HEK293 (cell line): ENCODE data around the gene ASCC3.

Experiments
- CTCF ChIA-PET: fragments of 350-600 bp; formaldehyde crosslinking; extraction: SDS; loops from one replicate; lab custom pipeline; 2021; ENCODE audit warnings: antibody characterized with exemption; lab: Yijun Ruan, JAX
- POLR2A ChIA-PET: fragments of 300-600 bp; formaldehyde crosslinking; extraction: SDS; loops from one replicate; lab custom pipeline; 2020; ENCODE audit warnings: antibody characterized with exemption, inconsistent platforms; lab: Yijun Ruan, JAX
- H3K27ac ChIP-seq: fragments of 200-500 bp; sonication (Bioruptor generic); 2 replicates; pipeline ENCODE4 v1.5.1; 2014; ENCODE audit warnings: low read depth, low read length, control low read depth, inconsistent platforms; ENCODE audit errors: extremely low read depth
- H3K36me3 ChIP-seq, 2 experiments: fragments of 200-500 bp in 1 of 2; sonication (Bioruptor generic) in 1 of 2; 1 replicate in 1 of 2; 2 replicates in 1 of 2; pipeline ENCODE4 v1.5.1; 2014 to 2017; ENCODE audit warnings: inconsistent platforms in 2 of 2, low read length in 2 of 2; ENCODE audit not compliant: control insufficient read depth in 2 of 2, insufficient read depth in 1 of 2
- H3K4me1 ChIP-seq: fragments of 200-500 bp; sonication (Bioruptor generic); 2 replicates; pipeline ENCODE4 v1.5.1; 2014; ENCODE audit warnings: mild to moderate bottlenecking, low read length, inconsistent platforms; ENCODE audit not compliant: control insufficient read depth, insufficient read depth
- H3K4me3 ChIP-seq: 2 replicates; pipeline ENCODE4 v1.5.1; 2011; ENCODE audit warnings: low read depth, mild to moderate bottlenecking, control low read depth, low read length, moderate library complexity
- H3K9me3 ChIP-seq: fragments of 200-500 bp; sonication (Bioruptor generic); 2 replicates; pipeline ENCODE4 v1.5.1; 2014; ENCODE audit warnings: low read depth, low read length, inconsistent platforms; ENCODE audit not compliant: control insufficient read depth, insufficient read depth
- GLI2 ChIP-seq: fragments of 450-650 bp; formaldehyde crosslinking; IDR thresholded peaks from 2 replicates; pipeline ENCODE4; 2017; ENCODE audit warnings: missing biosample characterization, missing genetic modification characterization, low read depth, borderline replicate concordance
- KLF9 ChIP-seq: fragments of 450-650 bp; formaldehyde crosslinking; IDR thresholded peaks from 2 replicates; pipeline ENCODE4 v1.5.1; 2016; ENCODE audit warnings: missing biosample characterization, missing genetic modification characterization, low read depth
- MYNN ChIP-seq: fragments of 450-650 bp; formaldehyde crosslinking; IDR thresholded peaks from 2 replicates; pipeline ENCODE4 v1.5.1; 2016; ENCODE audit warnings: missing biosample characterization, missing genetic modification characterization, borderline replicate concordance
- SCRT2 ChIP-seq: fragments of 450-650 bp; formaldehyde crosslinking; IDR thresholded peaks from 2 replicates; pipeline ENCODE4 v1.5.1; 2016; ENCODE audit warnings: missing biosample characterization, missing genetic modification characterization
- ZNF138 ChIP-seq: fragments of 450-650 bp; formaldehyde crosslinking; IDR thresholded peaks from 2 replicates; pipeline ENCODE4 v1.5.1; 2016; ENCODE audit warnings: missing biosample characterization, missing genetic modification characterization, borderline replicate concordance
- ZNF140 ChIP-seq: fragments of 450-650 bp; formaldehyde crosslinking; IDR thresholded peaks from 2 replicates; pipeline ENCODE4 v1.5.1; 2016; ENCODE audit warnings: missing biosample characterization, missing genetic modification characterization
- ZNF16 ChIP-seq: fragments of 450-650 bp; formaldehyde crosslinking; IDR thresholded peaks from 2 replicates; pipeline ENCODE4 v1.5.1; 2016; ENCODE audit warnings: low read depth, missing biosample characterization, missing genetic modification characterization
- ZNF174 ChIP-seq: fragments of 450-650 bp; formaldehyde crosslinking; IDR thresholded peaks from 2 replicates; pipeline ENCODE4 v1.5.0; 2017; ENCODE audit warnings: missing biosample characterization, mild to moderate bottlenecking, missing genetic modification characterization
- ZNF221 ChIP-seq: fragments of 450-650 bp; formaldehyde crosslinking; IDR thresholded peaks from 2 replicates; pipeline ENCODE4 v1.5.1; 2017; ENCODE audit warnings: missing biosample characterization, missing genetic modification characterization, borderline replicate concordance
- ZNF391 ChIP-seq: fragments of 450-650 bp; formaldehyde crosslinking; IDR thresholded peaks from 2 replicates; pipeline ENCODE4 v1.5.1; 2016; ENCODE audit warnings: low read depth, missing biosample characterization, missing genetic modification characterization, borderline replicate concordance
- ZNF473 ChIP-seq: fragments of 450-650 bp; formaldehyde crosslinking; IDR thresholded peaks from 2 replicates; pipeline ENCODE4 v1.5.1; 2017; ENCODE audit warnings: missing biosample characterization, missing genetic modification characterization
- ZNF529 ChIP-seq: fragments of 450-650 bp; formaldehyde crosslinking; IDR thresholded peaks from 2 replicates; pipeline ENCODE4 v1.5.1; 2017; ENCODE audit warnings: missing genetic modification characterization, missing biosample characterization; ENCODE audit not compliant: insufficient replicate concordance
- ZNF571 ChIP-seq: fragments of 450-650 bp; formaldehyde crosslinking; IDR thresholded peaks from 2 replicates; pipeline ENCODE4 v1.5.0; 2017; ENCODE audit warnings: missing biosample characterization, missing genetic modification characterization
- ZNF610 ChIP-seq: fragments of 450-650 bp; formaldehyde crosslinking; IDR thresholded peaks from 2 replicates; pipeline ENCODE4 v1.5.1; 2016; ENCODE audit warnings: missing biosample characterization, missing genetic modification characterization, borderline replicate concordance
- ZNF658 ChIP-seq: fragments of 450-650 bp; formaldehyde crosslinking; IDR thresholded peaks from 2 replicates; pipeline ENCODE4; 2016; ENCODE audit warnings: missing biosample characterization, missing genetic modification characterization
- ZNF670 ChIP-seq: fragments of 450-650 bp; formaldehyde crosslinking; IDR thresholded peaks from 2 replicates; pipeline ENCODE4 v1.5.1; 2016; ENCODE audit warnings: missing biosample characterization, missing genetic modification characterization, low read depth
- ZNF76 ChIP-seq: fragments of 450-650 bp; formaldehyde crosslinking; IDR thresholded peaks from 2 replicates; pipeline ENCODE4; 2016; ENCODE audit warnings: low read depth, missing biosample characterization, missing genetic modification characterization, borderline replicate concordance
- ZNF792 ChIP-seq: fragments of 450-650 bp; formaldehyde crosslinking; IDR thresholded peaks from 2 replicates; pipeline ENCODE4 v1.5.1; 2016; ENCODE audit warnings: missing biosample characterization, missing genetic modification characterization
- ZNF830 ChIP-seq: fragments of 450-650 bp; IDR thresholded peaks from 2 replicates; pipeline ENCODE4 v1.5.0; 2018; ENCODE audit warnings: missing biosample characterization, missing genetic modification characterization, low read depth, mild to moderate bottlenecking, moderate library complexity
- TF ChIP-seq, protein P1 (sequence below): fragments of 450-650 bp; IDR thresholded peaks from 2 replicates; pipeline ENCODE4 v1.5.1; 2018; ENCODE audit warnings: missing biosample characterization, missing genetic modification characterization
- TF ChIP-seq, protein P2 (sequence below): fragments of 450-650 bp; formaldehyde crosslinking; IDR thresholded peaks from 2 replicates; pipeline ENCODE4 v1.5.1; 2016; ENCODE audit warnings: missing biosample characterization, missing genetic modification characterization
- TF ChIP-seq, protein P3 (sequence below): fragments of 450-650 bp; formaldehyde crosslinking; IDR thresholded peaks from 2 replicates; pipeline ENCODE4 v1.5.1; 2016; ENCODE audit warnings: missing biosample characterization, missing genetic modification characterization, borderline replicate concordance
- TF ChIP-seq, protein P4 (sequence below): fragments of 450-650 bp; formaldehyde crosslinking; IDR thresholded peaks from 2 replicates; pipeline ENCODE4 v1.5.1; 2016; ENCODE audit warnings: missing biosample characterization, missing genetic modification characterization
- TF ChIP-seq, protein P5 (sequence below): fragments of 450-650 bp; formaldehyde crosslinking; IDR thresholded peaks from 2 replicates; pipeline ENCODE4 v1.5.1; 2016; ENCODE audit warnings: missing biosample characterization, missing genetic modification characterization

The ASCC3 gene

GRCh38 chr6:100464903-100465700 is 416.0 kb downstream of the ASCC3 start, which contains the start of gene SIM1:
TSS of gene SIM1 (minus strand) at chr6:100464921. CDS start at chr6:100463468, 1,453 bp downstream.
- no peaks in the 10 kb centered on the region for H3K36me3 ChIP-seq
- no peaks in the 10 kb centered on the region for H3K9me3 ChIP-seq
- H3K4me3 ChIP-seq: peak within 1 kb of the TSS; percentile 60
- H3K27ac ChIP-seq: peak within 1 kb of the TSS; percentile 75
- POLR2A ChIA-PET: interaction anchor here (0.8 to 2.5 kb wide), 14 partner anchors 9 to 897 kb away, joined by 3 to 13 read pairs (median 4); partner anchors contain the start of genes ASCC3 and CCNC
- peaks cover 3% of the 10 kb centered on the region for H3K4me1 ChIP-seq
- CTCF ChIA-PET: interaction anchor here (0.6 to 2.0 kb wide), 8 partner anchors 14 to 1995 kb away, joined by 3 to 7 read pairs (median 3); no protein-coding TSS in a partner anchor
- TF ChIP-seq SCRT2 (tag by site-specific recombination): no peak
- TF ChIP-seq ZNF391 (tag by site-specific recombination): no peak
- TF ChIP-seq, protein P1, sequence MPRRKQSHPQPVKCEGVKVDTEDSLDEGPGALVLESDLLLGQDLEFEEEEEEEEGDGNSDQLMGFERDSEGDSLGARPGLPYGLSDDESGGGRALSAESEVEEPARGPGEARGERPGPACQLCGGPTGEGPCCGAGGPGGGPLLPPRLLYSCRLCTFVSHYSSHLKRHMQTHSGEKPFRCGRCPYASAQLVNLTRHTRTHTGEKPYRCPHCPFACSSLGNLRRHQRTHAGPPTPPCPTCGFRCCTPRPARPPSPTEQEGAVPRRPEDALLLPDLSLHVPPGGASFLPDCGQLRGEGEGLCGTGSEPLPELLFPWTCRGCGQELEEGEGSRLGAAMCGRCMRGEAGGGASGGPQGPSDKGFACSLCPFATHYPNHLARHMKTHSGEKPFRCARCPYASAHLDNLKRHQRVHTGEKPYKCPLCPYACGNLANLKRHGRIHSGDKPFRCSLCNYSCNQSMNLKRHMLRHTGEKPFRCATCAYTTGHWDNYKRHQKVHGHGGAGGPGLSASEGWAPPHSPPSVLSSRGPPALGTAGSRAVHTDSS: no peak
- TF ChIP-seq, protein P2, sequence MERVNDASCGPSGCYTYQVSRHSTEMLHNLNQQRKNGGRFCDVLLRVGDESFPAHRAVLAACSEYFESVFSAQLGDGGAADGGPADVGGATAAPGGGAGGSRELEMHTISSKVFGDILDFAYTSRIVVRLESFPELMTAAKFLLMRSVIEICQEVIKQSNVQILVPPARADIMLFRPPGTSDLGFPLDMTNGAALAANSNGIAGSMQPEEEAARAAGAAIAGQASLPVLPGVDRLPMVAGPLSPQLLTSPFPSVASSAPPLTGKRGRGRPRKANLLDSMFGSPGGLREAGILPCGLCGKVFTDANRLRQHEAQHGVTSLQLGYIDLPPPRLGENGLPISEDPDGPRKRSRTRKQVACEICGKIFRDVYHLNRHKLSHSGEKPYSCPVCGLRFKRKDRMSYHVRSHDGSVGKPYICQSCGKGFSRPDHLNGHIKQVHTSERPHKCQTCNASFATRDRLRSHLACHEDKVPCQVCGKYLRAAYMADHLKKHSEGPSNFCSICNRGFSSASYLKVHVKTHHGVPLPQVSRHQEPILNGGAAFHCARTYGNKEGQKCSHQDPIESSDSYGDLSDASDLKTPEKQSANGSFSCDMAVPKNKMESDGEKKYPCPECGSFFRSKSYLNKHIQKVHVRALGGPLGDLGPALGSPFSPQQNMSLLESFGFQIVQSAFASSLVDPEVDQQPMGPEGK (tag by site-specific recombination): peak; percentile 56
- TF ChIP-seq, protein P3, sequence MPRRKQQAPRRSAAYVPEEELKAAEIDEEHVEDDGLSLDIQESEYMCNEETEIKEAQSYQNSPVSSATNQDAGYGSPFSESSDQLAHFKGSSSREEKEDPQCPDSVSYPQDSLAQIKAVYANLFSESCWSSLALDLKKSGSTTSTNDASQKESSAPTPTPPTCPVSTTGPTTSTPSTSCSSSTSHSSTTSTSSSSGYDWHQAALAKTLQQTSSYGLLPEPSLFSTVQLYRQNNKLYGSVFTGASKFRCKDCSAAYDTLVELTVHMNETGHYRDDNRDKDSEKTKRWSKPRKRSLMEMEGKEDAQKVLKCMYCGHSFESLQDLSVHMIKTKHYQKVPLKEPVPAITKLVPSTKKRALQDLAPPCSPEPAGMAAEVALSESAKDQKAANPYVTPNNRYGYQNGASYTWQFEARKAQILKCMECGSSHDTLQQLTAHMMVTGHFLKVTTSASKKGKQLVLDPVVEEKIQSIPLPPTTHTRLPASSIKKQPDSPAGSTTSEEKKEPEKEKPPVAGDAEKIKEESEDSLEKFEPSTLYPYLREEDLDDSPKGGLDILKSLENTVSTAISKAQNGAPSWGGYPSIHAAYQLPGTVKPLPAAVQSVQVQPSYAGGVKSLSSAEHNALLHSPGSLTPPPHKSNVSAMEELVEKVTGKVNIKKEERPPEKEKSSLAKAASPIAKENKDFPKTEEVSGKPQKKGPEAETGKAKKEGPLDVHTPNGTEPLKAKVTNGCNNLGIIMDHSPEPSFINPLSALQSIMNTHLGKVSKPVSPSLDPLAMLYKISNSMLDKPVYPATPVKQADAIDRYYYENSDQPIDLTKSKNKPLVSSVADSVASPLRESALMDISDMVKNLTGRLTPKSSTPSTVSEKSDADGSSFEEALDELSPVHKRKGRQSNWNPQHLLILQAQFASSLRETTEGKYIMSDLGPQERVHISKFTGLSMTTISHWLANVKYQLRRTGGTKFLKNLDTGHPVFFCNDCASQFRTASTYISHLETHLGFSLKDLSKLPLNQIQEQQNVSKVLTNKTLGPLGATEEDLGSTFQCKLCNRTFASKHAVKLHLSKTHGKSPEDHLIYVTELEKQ (tag by site-specific recombination): peak; percentile 98; the same call in 1 of the 2 replicates
- no peak for TF ChIP-seq ZNF658 (tag by site-specific recombination)
- TF ChIP-seq, protein P4, sequence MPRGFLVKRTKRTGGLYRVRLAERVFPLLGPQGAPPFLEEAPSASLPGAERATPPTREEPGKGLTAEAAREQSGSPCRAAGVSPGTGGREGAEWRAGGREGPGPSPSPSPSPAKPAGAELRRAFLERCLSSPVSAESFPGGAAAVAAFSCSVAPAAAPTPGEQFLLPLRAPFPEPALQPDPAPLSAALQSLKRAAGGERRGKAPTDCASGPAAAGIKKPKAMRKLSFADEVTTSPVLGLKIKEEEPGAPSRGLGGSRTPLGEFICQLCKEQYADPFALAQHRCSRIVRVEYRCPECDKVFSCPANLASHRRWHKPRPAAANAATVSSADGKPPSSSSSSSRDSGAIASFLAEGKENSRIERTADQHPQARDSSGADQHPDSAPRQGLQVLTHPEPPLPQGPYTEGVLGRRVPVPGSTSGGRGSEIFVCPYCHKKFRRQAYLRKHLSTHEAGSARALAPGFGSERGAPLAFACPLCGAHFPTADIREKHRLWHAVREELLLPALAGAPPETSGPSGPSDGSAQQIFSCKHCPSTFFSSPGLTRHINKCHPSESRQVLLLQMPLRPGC (tag by site-specific recombination): no peak
- no peak for TF ChIP-seq ZNF140 (tag by site-specific recombination)
- no peak for TF ChIP-seq KLF9 (tag by site-specific recombination)
- TF ChIP-seq MYNN: no peak
- TF ChIP-seq ZNF670 (tag by site-specific recombination): no peak
- TF ChIP-seq, protein P5, sequence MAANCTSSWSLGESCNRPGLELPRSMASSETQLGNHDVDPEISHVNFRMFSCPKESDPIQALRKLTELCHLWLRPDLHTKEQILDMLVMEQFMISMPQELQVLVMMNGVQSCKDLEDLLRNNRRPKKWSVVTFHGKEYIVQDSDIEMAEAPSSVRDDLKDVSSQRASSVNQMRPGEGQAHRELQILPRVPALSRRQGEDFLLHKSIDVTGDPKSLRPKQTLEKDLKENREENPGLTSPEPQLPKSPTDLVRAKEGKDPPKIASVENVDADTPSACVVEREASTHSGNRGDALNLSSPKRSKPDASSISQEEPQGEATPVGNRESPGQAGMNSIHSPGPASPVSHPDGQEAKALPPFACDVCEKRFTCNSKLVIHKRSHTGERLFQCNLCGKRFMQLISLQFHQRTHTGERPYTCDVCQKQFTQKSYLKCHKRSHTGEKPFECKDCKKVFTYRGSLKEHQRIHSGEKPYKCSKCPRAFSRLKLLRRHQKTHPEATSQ: no peak; the same call in 1 of the 2 replicates
- TF ChIP-seq ZNF830: no peak
- TF ChIP-seq ZNF138: no peak
- no peak for TF ChIP-seq ZNF174 (tag by site-specific recombination)
- TF ChIP-seq ZNF529 (tag by site-specific recombination): no peak
- no peak for TF ChIP-seq GLI2 (tag by site-specific recombination)
- TF ChIP-seq ZNF610 (tag by site-specific recombination): no peak
- no peak for TF ChIP-seq ZNF221 (tag by site-specific recombination)
- TF ChIP-seq ZNF571 (tag by site-specific recombination): no peak
- TF ChIP-seq ZNF16: no peak
- no peak for TF ChIP-seq ZNF473 (tag by site-specific recombination)
- no peak for TF ChIP-seq ZNF792
- no peak; the same call in 1 of the 2 replicates for TF ChIP-seq ZNF76 (tag by site-specific recombination)
